DND-41 (cell line): ENCODE data around the gene NOC3L.

Source experiments
- EZH2 ChIP-seq: IDR thresholded peaks from 3 replicates; pipeline ENCODE4 v1.6.1; 2012; ENCODE audit warnings: borderline replicate concordance, low read depth, mild to moderate bottlenecking, moderate library complexity, low read length, inconsistent platforms; ENCODE audit not compliant: severe bottlenecking
- TF ChIP-seq, protein P1 (sequence below): IDR thresholded peaks from 2 replicates; pipeline ENCODE4 v1.5.1; 2012; ENCODE audit warnings: borderline replicate concordance, low read length, moderate library complexity, mild to moderate bottlenecking; ENCODE audit not compliant: poor library complexity, severe bottlenecking; ENCODE audit errors: extremely low read depth

DNA sequence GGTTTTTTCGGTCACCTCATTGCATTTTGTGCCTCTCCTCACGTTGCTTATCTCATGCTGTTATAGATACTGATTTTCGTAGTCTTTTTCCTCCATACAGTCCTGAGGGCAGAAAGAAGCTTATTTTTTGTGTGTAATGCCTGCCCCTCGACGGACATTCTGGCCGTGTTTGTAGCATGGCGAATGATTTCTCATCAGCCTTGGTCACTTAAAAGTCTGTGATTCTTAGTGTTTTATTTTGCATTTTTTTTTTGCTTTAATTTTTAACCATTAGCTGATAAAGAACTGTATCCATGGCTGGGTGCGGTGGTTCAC lies 469 bp upstream of the NOC3L start:
- TF ChIP-seq, protein P1, sequence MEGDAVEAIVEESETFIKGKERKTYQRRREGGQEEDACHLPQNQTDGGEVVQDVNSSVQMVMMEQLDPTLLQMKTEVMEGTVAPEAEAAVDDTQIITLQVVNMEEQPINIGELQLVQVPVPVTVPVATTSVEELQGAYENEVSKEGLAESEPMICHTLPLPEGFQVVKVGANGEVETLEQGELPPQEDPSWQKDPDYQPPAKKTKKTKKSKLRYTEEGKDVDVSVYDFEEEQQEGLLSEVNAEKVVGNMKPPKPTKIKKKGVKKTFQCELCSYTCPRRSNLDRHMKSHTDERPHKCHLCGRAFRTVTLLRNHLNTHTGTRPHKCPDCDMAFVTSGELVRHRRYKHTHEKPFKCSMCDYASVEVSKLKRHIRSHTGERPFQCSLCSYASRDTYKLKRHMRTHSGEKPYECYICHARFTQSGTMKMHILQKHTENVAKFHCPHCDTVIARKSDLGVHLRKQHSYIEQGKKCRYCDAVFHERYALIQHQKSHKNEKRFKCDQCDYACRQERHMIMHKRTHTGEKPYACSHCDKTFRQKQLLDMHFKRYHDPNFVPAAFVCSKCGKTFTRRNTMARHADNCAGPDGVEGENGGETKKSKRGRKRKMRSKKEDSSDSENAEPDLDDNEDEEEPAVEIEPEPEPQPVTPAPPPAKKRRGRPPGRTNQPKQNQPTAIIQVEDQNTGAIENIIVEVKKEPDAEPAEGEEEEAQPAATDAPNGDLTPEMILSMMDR: no peak
- no peak for TF ChIP-seq EZH2
